SU-DHL-6 (cell line): ENCODE data around the gene AMZ1.

Experiments
- H2AFZ ChIP-seq: fragments of 200-600 bp; sonication (generic); 2 replicates; pipeline ENCODE4 v1.6.1; 2014; ENCODE audit warnings: low read depth, mild to moderate bottlenecking, moderate library complexity, mixed read lengths, antibody characterized with exemption, low read length; ENCODE audit not compliant: severe bottlenecking
- H3F3A ChIP-seq: fragments of 200-600 bp; shearing (Covaris generic); 2 replicates; pipeline ENCODE4 v1.6.0; 2016; ENCODE audit warnings: antibody characterized with exemption, mild to moderate bottlenecking; ENCODE audit not compliant: insufficient read depth
- H3K27ac ChIP-seq: fragments of 200-600 bp; sonication (generic); 2 replicates; pipeline ENCODE4 v1.5.1; 2016; ENCODE audit warnings: low read depth, mild to moderate bottlenecking, low read length, moderate library complexity, mixed read lengths
- H3K27me3 ChIP-seq: fragments of 200-600 bp; sonication (generic), shearing (Covaris generic); 2 replicates; pipeline ENCODE4 v1.6.0; 2014; ENCODE audit warnings: mild to moderate bottlenecking, low read length
- H3K36me3 ChIP-seq: fragments of 200-600 bp; sonication (generic); 2 replicates; pipeline ENCODE4 v1.6.1; 2014; ENCODE audit warnings: mild to moderate bottlenecking, low read length, mixed read lengths
- H3K4me2 ChIP-seq: fragments of 300-600, 200-600 bp; shearing (Covaris generic), sonication (generic); 2 replicates; pipeline ENCODE4 v1.6.0; 2014; ENCODE audit warnings: low read length, low read depth, mild to moderate bottlenecking; ENCODE audit not compliant: poor library complexity, severe bottlenecking
- H3K4me3 ChIP-seq: fragments of 200-600 bp; sonication (generic); 2 replicates; pipeline ENCODE4 v1.5.1; 2014; ENCODE audit warnings: antibody characterized with exemption, low read length, mild to moderate bottlenecking, mixed read lengths; ENCODE audit not compliant: insufficient read depth, poor library complexity, severe bottlenecking
- H3K79me2 ChIP-seq: fragments of 200-600 bp; sonication (generic); 2 replicates; pipeline ENCODE4 v1.6.1; 2014; ENCODE audit warnings: mild to moderate bottlenecking, low read length, moderate library complexity; ENCODE audit not compliant: insufficient read depth
- H3K9ac ChIP-seq: fragments of 200-600 bp; sonication (generic); 2 replicates; pipeline ENCODE4 v1.7.0; 2014; ENCODE audit warnings: mild to moderate bottlenecking, low read length
- H3K9me2 ChIP-seq: fragments of 200-600 bp; sonication (generic); replicated peaks from 2 replicates; pipeline ENCODE4 v1.6.1; 2014; ENCODE audit warnings: low read length; ENCODE audit not compliant: insufficient read depth
- H3K9me3 ChIP-seq: fragments of 200-600 bp; sonication (generic); 2 replicates; pipeline ENCODE4 v1.6.1; 2014; ENCODE audit warnings: low read length, mixed read lengths; ENCODE audit not compliant: insufficient read depth
- H4K20me1 ChIP-seq: fragments of 200-600 bp; sonication (generic); 2 replicates; pipeline ENCODE4 v1.6.1; 2014; ENCODE audit warnings: low read depth, mild to moderate bottlenecking, antibody characterized with exemption, low read length, moderate library complexity, mixed read lengths
- CTCF ChIP-seq: fragments of 200-600 bp; sonication (generic); IDR thresholded peaks from one replicate; pipeline ENCODE4 v1.5.1; 2017; ENCODE audit warnings: antibody characterized with exemption, mild to moderate bottlenecking, low read length, moderate library complexity; ENCODE audit not compliant: insufficient read depth, poor library complexity, severe bottlenecking
- EZH2phosphoT487 ChIP-seq: fragments of 200-600 bp; sonication (generic), shearing (Covaris generic); conservative IDR thresholded peaks from 2 replicates; pipeline ENCODE4 v1.6.1; 2018; ENCODE audit warnings: mild to moderate bottlenecking, antibody characterized with exemption, low read length, moderate library complexity, mixed read lengths

Gene AMZ1

GRCh38 chr7:2651847-2652735 is 35.9 kb upstream of the AMZ1 start:
- Histone ChIP-seq H2AFZ (no peak overlapping the region), H3F3A (no peaks in the 10 kb centered on the region), H3K4me2 (no peak overlapping the region), H3K4me3 (no peak overlapping the region), H3K9me2 (no peaks in the 10 kb centered on the region), H3K9ac (no peak overlapping the region), H3K27me3 (no peaks in the 10 kb centered on the region), H4K20me1 (no peaks in the 10 kb centered on the region), H3K9me3 (no peaks in the 10 kb centered on the region), H3K36me3 (no peaks in the 10 kb centered on the region), H3K27ac (no peak overlapping the region), H3K79me2 (no peaks in the 10 kb centered on the region)
- TF ChIP-seq CTCF (no peak), EZH2phosphoT487 (no peak)

GRCh38 chr7:2652736-2653060 is 35.3 kb upstream of the AMZ1 start:
- Histone ChIP-seq H3K36me3 (no peaks in the 10 kb centered on the region), H3K9me2 (no peaks in the 10 kb centered on the region), H3K27ac (no peak overlapping the region), H3K27me3 (no peaks in the 10 kb centered on the region), H3K79me2 (no peaks in the 10 kb centered on the region), H3F3A (no peaks in the 10 kb centered on the region), H3K9ac (no peak overlapping the region), H3K4me3 (no peak overlapping the region), H2AFZ (no peak overlapping the region), H4K20me1 (no peaks in the 10 kb centered on the region), H3K9me3 (no peaks in the 10 kb centered on the region), H3K4me2 (no peak overlapping the region)
- TF ChIP-seq CTCF: no peak
- no peak for TF ChIP-seq EZH2phosphoT487

- Histone ChIP-seq H3K9me3 (no peaks in the 10 kb centered on the region), H3K36me3 (no peaks in the 10 kb centered on the region), H3K79me2 (no peaks in the 10 kb centered on the region), H2AFZ (no peak overlapping the region), H4K20me1 (no peaks in the 10 kb centered on the region), H3K4me2 (no peak overlapping the region), H3K27me3 (no peaks in the 10 kb centered on the region), H3K27ac (no peak overlapping the region), H3K4me3 (no peak overlapping the region), H3K9me2 (no peaks in the 10 kb centered on the region), H3K9ac (no peak overlapping the region), H3F3A (no peaks in the 10 kb centered on the region)
- no peak for TF ChIP-seq EZH2phosphoT487
- no peak for TF ChIP-seq CTCF
These were observed 33.9 kb upstream of the AMZ1 start for GRCh38 chr7:2654059-2654458.
